ENCODE data around the gene ASPRV1.
"Not testable (repeated sequence)": the region's sequence is repeated elsewhere in the genome, so short reads cannot be mapped to it uniquely, and the experiment has no call there.

ASPRV1 gene

GRCh38 chr2:69962986-69963730 is 1.7 kb upstream of the ASPRV1 start:
- no peak for DNase-seq (ENCODE audit: low read depth in 2 of 2)

GRCh38 chr2:69960821-69961220 is 610 bp downstream of the ASPRV1 start:
- no peak for DNase-seq (ENCODE audit: low read depth in 2 of 2)

DNA sequence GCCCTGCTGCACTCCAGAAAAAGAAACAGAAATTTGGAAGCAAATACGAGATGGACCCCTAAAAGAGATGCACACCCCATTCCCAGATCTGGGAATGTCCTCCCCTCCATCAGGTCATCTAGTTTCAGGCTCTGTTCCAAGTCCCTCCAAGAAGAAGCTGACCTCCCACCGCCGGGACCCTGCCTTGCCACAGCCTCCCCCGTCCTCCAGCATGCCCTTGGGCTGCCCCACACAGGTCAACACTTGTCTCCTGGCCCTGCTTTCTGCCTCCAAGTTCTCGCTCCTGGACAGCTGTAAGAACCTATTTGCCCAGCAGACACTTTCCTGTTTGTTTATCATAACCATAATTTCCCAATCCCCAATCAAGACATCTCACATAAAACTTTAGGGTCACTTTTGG is 2.0 kb downstream of the ASPRV1 start:
- DNase-seq (ENCODE audit: low read depth in 2 of 2): no peak

DNA sequence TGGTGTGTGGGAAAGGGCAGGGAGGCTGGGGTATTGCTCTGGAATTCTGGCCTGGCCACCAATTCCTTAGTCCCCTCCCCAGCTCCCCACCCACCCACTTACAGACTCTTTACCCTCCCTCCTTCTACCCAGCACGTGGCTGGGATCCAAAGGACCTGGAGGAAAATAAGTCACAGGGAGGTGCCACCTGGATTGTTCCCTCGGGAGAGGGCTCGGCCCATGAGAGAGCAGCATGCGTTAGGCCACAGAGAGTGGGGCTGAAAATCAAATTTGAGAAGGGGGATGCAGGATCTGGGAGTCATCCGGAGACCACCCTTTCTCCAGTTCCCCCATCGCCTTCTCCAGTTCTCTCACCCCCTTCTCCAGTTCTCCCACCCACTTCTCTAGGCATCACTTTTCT is 3.0 kb downstream of the ASPRV1 start:
- DNase-seq (ENCODE audit: low read depth in 2 of 2): no peak

- no peak for DNase-seq (ENCODE audit: low read depth in 2 of 2)
Observed at GRCh38 chr2:69957965-69958364, 3.5 kb downstream of the ASPRV1 start.

DNA sequence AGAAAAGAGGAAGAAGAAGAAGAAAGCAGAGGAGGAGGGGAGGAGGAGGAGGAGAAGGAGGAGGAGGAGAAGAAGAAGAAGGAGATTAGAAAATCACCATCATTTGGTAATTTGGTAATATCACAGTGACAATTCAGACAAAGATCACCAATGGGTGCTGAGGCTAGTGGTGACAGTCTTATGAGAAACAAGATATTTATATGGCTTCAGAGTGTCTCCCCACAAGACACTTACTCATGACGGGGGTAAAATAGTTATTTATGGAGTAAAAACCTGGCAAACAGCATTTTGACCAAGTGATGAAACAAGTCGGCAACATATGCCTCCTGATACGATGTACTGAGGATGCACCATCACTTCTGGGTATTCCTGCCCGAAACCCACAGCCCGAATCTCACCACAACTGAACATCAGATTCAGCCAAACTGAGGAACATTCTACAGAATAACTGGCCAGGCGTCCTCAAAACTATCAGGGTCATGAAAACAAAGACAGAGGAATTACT is 4.9 kb downstream of the ASPRV1 start:
- DNase-seq (ENCODE audit: low read depth in 2 of 2): no peak

- DNase-seq (ENCODE audit: low read depth in 2 of 2): no peak
Observed at GRCh38 chr2:69955029-69955428, 6.4 kb downstream of the ASPRV1 start.

DNA sequence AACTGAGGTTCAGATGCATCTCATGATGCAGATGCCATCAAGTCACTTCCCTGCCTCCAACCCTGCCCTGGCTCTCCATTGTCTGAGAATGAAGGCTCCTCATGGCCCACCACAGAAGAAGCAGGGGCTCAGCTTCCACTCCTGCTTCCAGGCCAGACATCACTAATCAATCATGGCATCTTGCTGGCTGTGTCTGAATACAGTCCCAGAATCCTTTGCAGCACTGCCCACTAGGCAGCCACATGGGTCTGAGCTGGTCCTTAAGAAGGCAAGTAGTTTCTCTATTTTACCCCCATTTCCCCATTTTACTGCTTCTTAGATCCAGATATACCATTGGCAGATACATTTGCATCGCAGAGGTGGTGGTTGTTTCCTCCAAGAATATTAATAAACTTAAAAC is 7.3 kb downstream of the ASPRV1 start:
- no peak for DNase-seq (ENCODE audit: low read depth in 2 of 2)

- DNase-seq (ENCODE audit: low read depth in 2 of 2): no peak
Observed at GRCh38 chr2:69952336-69953115, 8.9 kb downstream of the ASPRV1 start.

- not testable (repeated sequence) for DNase-seq (ENCODE audit: low read depth in 2 of 2)
Observed at GRCh38 chr2:69950671-69951070, 10.8 kb downstream of the ASPRV1 start.

DNA sequence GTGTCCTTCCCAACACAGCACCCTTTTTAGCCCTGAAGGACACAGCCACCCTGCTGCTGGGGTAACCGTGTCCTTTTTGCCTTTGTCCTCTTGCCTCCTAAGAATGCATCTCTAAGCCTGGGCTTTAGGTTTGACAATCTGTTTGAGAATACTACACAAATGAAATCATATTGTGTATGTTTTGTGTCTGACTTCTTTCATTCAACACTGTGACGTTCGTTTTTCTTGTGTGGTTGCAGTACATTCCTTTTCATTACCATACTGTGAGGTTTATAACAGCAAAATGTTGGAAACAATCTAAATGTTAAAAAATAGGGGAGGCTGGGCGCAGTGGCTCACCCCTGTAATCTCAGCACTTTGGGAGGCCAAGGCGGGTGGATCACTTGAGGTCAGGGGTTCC is 11.2 kb downstream of the ASPRV1 start:
- no peak for DNase-seq (ENCODE audit: low read depth in 2 of 2)

GRCh38 chr2:69948963-69949645 is 12.3 kb downstream of the ASPRV1 start:
- DNase-seq (ENCODE audit: low read depth in 2 of 2): no peak

- DNase-seq (ENCODE audit: low read depth in 2 of 2): no peak
Observed at GRCh38 chr2:69948032-69948962, 13.1 kb downstream of the ASPRV1 start.

GRCh38 chr2:69947325-69947931 is 14.0 kb downstream of the ASPRV1 start:
- no peak for DNase-seq (ENCODE audit: low read depth in 2 of 2)

- peak in 1 of 2 experiments; percentile 19 for DNase-seq (ENCODE audit: low read depth in 2 of 2)
Observed at GRCh38 chr2:69946351-69947324, 14.8 kb downstream of the ASPRV1 start.

- no peak for DNase-seq (ENCODE audit: low read depth in 2 of 2)
Observed at GRCh38 chr2:69945941-69946340, 15.5 kb downstream of the ASPRV1 start.

- DNase-seq (ENCODE audit: low read depth in 2 of 2): no peak
Observed at GRCh38 chr2:69945441-69945840, 16.0 kb downstream of the ASPRV1 start.

GRCh38 chr2:69944756-69945155 is 16.7 kb downstream of the ASPRV1 start:
- DNase-seq (ENCODE audit: low read depth in 2 of 2): no peak

GRCh38 chr2:69943843-69944525 is 17.4 kb downstream of the ASPRV1 start:
- no peak for DNase-seq (ENCODE audit: low read depth in 2 of 2)

All from stimulated activated CD4-positive, alpha-beta T cell treated with anti-CD3 and anti-CD28 coated beads, Interleukin-12 subunit alpha, Interleukin-12 subunit beta, amount 100 ng/mL, for 24 hours (primary cell).